Smooth muscle cell (in vitro differentiated cells): Measurements from ENCODE around the gene CFAP46. TPM values are rescaled to one million over a fixed set of nuclear protein-coding genes. Genes with fewer than 3 reads are reported as not detected.

ENCODE experiments used
- DNase-seq: peaks from one replicate; lab custom pipeline; 2025; ENCODE audit not compliant: unreplicated experiment; lab: John Stamatoyannopoulos, UW
- H2AFZ ChIP-seq: fragments of 200-600 bp; sonication (generic); 2 replicates; pipeline ENCODE4 v1.6.0; 2016; ENCODE audit warnings: antibody characterized with exemption, low read depth, mild to moderate bottlenecking
- H3F3A ChIP-seq: fragments of 200-600 bp; sonication (generic); 2 replicates; pipeline ENCODE4 v1.6.0; 2017; ENCODE audit warnings: antibody characterized with exemption, low read depth
- H3K27ac ChIP-seq: fragments of 200-600 bp; sonication (generic); 2 replicates; pipeline ENCODE4 v1.5.1; 2016; ENCODE audit warnings: low read depth, mild to moderate bottlenecking
- H3K27me3 ChIP-seq: fragments of 200-600 bp; sonication (generic); 2 replicates; pipeline ENCODE4 v1.6.1; 2016; ENCODE audit warnings: low read depth, mild to moderate bottlenecking
- H3K36me3 ChIP-seq: fragments of 200-600 bp; sonication (generic); 2 replicates; pipeline ENCODE4 v1.5.1; 2016; ENCODE audit warnings: low read depth
- H3K4me1 ChIP-seq: fragments of 200-600 bp; sonication (generic); 2 replicates; pipeline ENCODE4 v1.5.1; 2016; ENCODE audit warnings: low read depth
- H3K4me2 ChIP-seq: fragments of 200-600 bp; sonication (generic); 2 replicates; pipeline ENCODE4 v1.6.0; 2016; ENCODE audit warnings: mild to moderate bottlenecking
- H3K4me3 ChIP-seq: fragments of 200-600 bp; sonication (generic); 2 replicates; pipeline ENCODE4 v1.5.1; 2016; ENCODE audit warnings: mild to moderate bottlenecking
- H3K79me2 ChIP-seq: fragments of 200-600 bp; sonication (generic); 2 replicates; pipeline ENCODE4 v1.6.0; 2016; ENCODE audit warnings: low read depth, mild to moderate bottlenecking
- H3K9ac ChIP-seq: fragments of 200-600 bp; sonication (generic); 2 replicates; pipeline ENCODE4 v1.6.0; 2016; ENCODE audit warnings: low read depth
- H3K9me3 ChIP-seq: fragments of 200-600 bp; sonication (generic); replicated peaks from 2 replicates; pipeline ENCODE4 v1.5.1; 2016; ENCODE audit warnings: low read depth
- H4K20me1 ChIP-seq: fragments of 200-600 bp; sonication (generic); 2 replicates; pipeline ENCODE4 v1.6.0; 2016; ENCODE audit warnings: low read depth
- WGBS: methylation state at CpG from one replicate; pipeline ENCODE4 v1.1.7; 2016; ENCODE audit warnings: low lambda C conversion rate; 5-methylcytosine and 5-hydroxymethylcytosine counted together
- polyA plus RNA-seq: library from polyadenylated mRNA; unstranded; fragments of >200 nt; fragmentation: Nextera tagmentation; extraction: Ambion mirVana; gene quantifications from 2 replicates; pipeline ENCODE4 v1.2.1, GENCODE V29; 2016
- total RNA-seq: library from RNA; depleted of rRNA; stranded (reverse); fragments of >200 nt; gene quantifications from 2 replicates; pipeline ENCODE4 v1.2.3, GENCODE V29; 2014
- TF ChIP-seq, protein P1 (sequence below): fragments of 200-600 bp; sonication (generic); IDR thresholded peaks from 2 replicates; pipeline ENCODE4 v1.5.1; 2017; ENCODE audit warnings: borderline replicate concordance, mild to moderate bottlenecking, antibody characterized with exemption; ENCODE audit not compliant: insufficient read depth, poor library complexity, severe bottlenecking

CFAP46 gene
- total and polyA plus RNA-seq, 2 experiments from 2014 or later, result 1.1 to 2.0 TPM

DNA sequence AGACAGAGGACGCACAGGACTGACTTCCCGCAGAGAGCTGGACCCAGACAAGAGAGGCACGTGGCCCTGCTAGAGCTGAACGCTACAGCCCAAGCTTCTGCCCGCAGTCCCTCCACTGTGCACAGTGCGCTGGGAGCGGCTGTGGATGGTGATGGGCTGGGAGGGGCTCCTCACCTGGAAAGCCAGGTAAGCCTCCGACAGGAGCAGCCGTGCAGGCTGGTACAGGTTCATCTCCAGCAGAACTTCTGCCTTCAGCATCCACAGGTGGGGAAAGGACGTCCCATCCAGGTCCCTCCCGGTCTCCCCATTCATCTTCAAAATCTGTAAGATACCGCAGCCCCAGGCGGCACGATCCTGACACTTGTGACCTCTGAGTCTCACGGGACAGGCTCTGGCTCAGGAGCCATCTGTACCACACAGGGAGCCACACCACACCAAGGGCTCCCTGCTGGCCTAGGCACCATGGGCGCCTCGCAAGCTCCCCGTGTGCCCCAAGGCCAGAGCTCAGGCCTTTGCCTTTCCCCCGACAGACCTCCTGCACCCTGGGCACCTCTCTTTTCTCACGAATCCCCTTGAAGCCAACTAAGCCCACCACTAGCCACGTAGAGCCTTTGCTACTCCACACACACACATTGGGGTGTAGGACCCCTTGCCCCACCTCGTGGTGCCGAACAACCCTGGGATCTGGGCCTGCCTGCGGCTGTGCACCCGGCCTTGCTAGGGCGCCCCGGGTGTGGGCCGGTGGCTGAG is 76.3 kb downstream of the CFAP46 start:
- H3F3A ChIP-seq, result no peaks in the 10 kb centered on the region
- H3K27me3 ChIP-seq, result no peaks in the 10 kb centered on the region
- H3K36me3 ChIP-seq, result no peaks in the 10 kb centered on the region
- WGBS, result 91% methylated on average over 28 of the region's 28 CpGs
- no peak overlapping the region for H3K27ac ChIP-seq
- H3K4me3 ChIP-seq, result no peak overlapping the region
- no peaks in the 10 kb centered on the region for H3K4me1 ChIP-seq
- no peak overlapping the region for H3K9ac ChIP-seq
- no peaks in the 10 kb centered on the region for H3K9me3 ChIP-seq
- no peak overlapping the region for H3K4me2 ChIP-seq
- H2AFZ ChIP-seq, result no peak overlapping the region
- no peaks in the 10 kb centered on the region for H3K79me2 ChIP-seq
- TF ChIP-seq, protein P1, sequence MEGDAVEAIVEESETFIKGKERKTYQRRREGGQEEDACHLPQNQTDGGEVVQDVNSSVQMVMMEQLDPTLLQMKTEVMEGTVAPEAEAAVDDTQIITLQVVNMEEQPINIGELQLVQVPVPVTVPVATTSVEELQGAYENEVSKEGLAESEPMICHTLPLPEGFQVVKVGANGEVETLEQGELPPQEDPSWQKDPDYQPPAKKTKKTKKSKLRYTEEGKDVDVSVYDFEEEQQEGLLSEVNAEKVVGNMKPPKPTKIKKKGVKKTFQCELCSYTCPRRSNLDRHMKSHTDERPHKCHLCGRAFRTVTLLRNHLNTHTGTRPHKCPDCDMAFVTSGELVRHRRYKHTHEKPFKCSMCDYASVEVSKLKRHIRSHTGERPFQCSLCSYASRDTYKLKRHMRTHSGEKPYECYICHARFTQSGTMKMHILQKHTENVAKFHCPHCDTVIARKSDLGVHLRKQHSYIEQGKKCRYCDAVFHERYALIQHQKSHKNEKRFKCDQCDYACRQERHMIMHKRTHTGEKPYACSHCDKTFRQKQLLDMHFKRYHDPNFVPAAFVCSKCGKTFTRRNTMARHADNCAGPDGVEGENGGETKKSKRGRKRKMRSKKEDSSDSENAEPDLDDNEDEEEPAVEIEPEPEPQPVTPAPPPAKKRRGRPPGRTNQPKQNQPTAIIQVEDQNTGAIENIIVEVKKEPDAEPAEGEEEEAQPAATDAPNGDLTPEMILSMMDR, result no peak
- DNase-seq, result no peak
- no peaks in the 10 kb centered on the region for H4K20me1 ChIP-seq

DNA sequence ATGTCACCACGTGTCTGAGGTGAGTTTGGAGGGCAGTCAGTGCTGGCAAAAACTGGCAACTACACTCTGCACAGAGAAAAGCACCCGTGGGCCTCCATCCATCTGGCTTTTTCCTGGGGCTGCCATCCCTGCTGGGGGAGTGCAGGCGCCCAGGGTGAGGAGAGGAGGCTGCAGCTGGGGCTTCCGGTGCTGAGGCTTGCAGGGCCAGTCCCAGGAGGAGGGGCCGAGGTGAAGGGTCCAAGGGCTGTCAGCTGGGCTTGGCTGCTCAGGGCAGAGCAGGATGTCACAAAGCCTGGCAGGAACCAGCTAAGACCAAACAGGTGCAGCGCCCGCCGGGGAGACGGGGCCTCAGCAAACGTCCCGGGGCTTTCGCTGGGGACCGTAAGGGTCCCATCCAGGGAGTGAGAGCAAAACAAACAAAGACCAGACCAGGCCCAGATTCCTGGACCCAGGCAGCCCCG is 77.2 kb downstream of the CFAP46 start:
- H3K27me3 ChIP-seq, result no peaks in the 10 kb centered on the region
- WGBS, result 84% methylated on average over 14 of the region's 14 CpGs
- no peak overlapping the region for H3K4me3 ChIP-seq
- no peaks in the 10 kb centered on the region for H3K9me3 ChIP-seq
- no peak overlapping the region for H3K9ac ChIP-seq
- H3F3A ChIP-seq, result no peaks in the 10 kb centered on the region
- no peaks in the 10 kb centered on the region for H3K4me1 ChIP-seq
- no peak overlapping the region for H2AFZ ChIP-seq
- DNase-seq, result no peak
- no peak overlapping the region for H3K4me2 ChIP-seq
- no peak overlapping the region for H3K27ac ChIP-seq
- no peaks in the 10 kb centered on the region for H4K20me1 ChIP-seq
- TF ChIP-seq, protein P1, result no peak
- H3K36me3 ChIP-seq, result no peaks in the 10 kb centered on the region
- H3K79me2 ChIP-seq, result no peaks in the 10 kb centered on the region

DNA sequence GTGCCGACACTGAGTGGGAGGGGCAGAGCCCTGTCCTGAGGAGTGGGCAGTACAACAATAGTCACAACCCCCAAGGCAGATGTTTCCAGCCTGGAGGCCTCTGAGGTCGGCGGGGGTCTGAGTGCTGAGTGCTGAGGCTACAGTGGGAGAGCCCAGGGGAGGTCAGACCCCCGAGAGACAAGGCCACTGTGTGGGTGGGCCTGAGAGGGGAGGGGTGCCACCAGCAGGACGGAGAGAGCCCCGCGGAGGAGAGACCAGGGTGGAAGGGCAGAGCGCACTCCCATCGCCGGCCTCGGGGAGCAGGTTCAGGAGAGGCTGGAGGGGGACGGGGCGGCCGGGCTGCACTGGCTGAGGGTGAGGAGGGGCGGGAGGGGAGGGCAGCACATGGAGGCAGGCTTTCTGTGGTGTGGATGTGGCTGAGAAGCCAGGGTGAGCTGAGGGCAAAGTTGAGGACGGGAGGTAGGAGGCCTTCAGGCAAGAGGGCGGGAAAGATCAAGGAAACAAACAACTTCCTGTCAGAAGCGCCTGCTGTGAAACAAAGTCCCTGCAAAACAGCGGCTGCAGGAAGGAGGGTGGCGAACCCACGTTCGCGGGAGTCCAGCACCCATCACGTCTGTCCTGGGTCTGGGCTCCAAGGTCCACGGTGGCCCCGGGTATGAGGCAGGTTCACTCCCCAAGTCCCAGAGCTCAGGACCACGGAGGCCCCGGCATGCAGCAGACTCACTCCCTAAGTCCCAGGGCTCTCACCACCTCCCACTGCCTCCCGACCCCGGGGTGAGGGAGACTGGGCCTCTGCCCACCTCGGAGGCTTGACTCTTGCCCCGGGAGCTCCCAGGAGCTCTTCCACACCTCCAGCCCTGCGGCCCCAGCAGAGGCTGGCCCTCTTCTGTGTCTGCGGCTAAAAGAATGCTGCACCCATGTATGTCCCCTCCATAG is 79.6 kb downstream of the CFAP46 start:
- no peak overlapping the region for H3K4me3 ChIP-seq
- H3F3A ChIP-seq, result no peaks in the 10 kb centered on the region
- no peak overlapping the region for H3K27ac ChIP-seq
- TF ChIP-seq, protein P1, result no peak
- H3K4me2 ChIP-seq, result no peak overlapping the region
- H3K4me1 ChIP-seq, result no peaks in the 10 kb centered on the region
- H3K36me3 ChIP-seq, result no peaks in the 10 kb centered on the region
- DNase-seq, result no peak
- H2AFZ ChIP-seq, result no peak overlapping the region
- 55% methylated on average over 25 of the region's 34 CpGs for WGBS
- no peaks in the 10 kb centered on the region for H3K9me3 ChIP-seq
- no peaks in the 10 kb centered on the region for H3K79me2 ChIP-seq
- no peaks in the 10 kb centered on the region for H3K27me3 ChIP-seq
- no peaks in the 10 kb centered on the region for H4K20me1 ChIP-seq
- no peak overlapping the region for H3K9ac ChIP-seq
